Measurements from ENCODE around the gene RDH12. TPM values are rescaled to one million over a fixed set of nuclear protein-coding genes. Genes with fewer than 3 reads are reported as not detected.

RDH12 gene
- total RNA-seq, 1 donor from 2014 or later = 1.7 TPM

- peaks cover 12% of the 10 kb centered on the region for H3K36me3 Mint-ChIP-seq (ENCODE audit: insufficient read depth)
- no peak for TF ChIP-seq CTCF (IDR thresholded peaks at IDR 0.05; ENCODE audit: unreplicated experiment)
- H3K27ac Mint-ChIP-seq = no peak overlapping the region
Observed at GRCh38 chr14:67759916-67760315, 58.2 kb downstream of the RDH12 start.

GRCh38 chr14:67762051-67762450 is 60.4 kb downstream of the RDH12 start:
- peaks cover 15% of the 10 kb centered on the region for H3K4me1 Mint-ChIP-seq (ENCODE audit: low read depth)
- no peak for TF ChIP-seq CTCF (IDR thresholded peaks at IDR 0.05; ENCODE audit: unreplicated experiment)
- no peak overlapping the region for H3K4me3 Mint-ChIP-seq (ENCODE audit: low read depth)
- H3K27me3 Mint-ChIP-seq = no peaks in the 10 kb centered on the region
- peaks cover 10% of the 10 kb centered on the region for H3K36me3 Mint-ChIP-seq (ENCODE audit: insufficient read depth)
- DNase-seq (ENCODE audit: low spot score, unreplicated experiment) = no peak
- no peaks in the 10 kb centered on the region for H3K9me3 Mint-ChIP-seq (ENCODE audit: low read depth)
- H3K27ac Mint-ChIP-seq = no peak overlapping the region

More at GRCh38 chr14:67759916-67760315, 58.2 kb downstream of the RDH12 start:
- no peaks in the 10 kb centered on the region for H3K9me3 Mint-ChIP-seq (ENCODE audit: low read depth)
- H3K27me3 Mint-ChIP-seq = no peaks in the 10 kb centered on the region
- H3K4me1 Mint-ChIP-seq (ENCODE audit: low read depth) = peaks cover 3% of the 10 kb centered on the region
- H3K4me3 Mint-ChIP-seq (ENCODE audit: low read depth) = no peak overlapping the region
- DNase-seq (ENCODE audit: low spot score, unreplicated experiment) = no peak

- no peak for TF ChIP-seq CTCF (IDR thresholded peaks at IDR 0.05; ENCODE audit: unreplicated experiment)
- H3K27me3 Mint-ChIP-seq = no peaks in the 10 kb centered on the region
- H3K27ac Mint-ChIP-seq = no peak overlapping the region
- no peak for DNase-seq (ENCODE audit: low spot score, unreplicated experiment)
- H3K4me1 Mint-ChIP-seq (ENCODE audit: low read depth) = peaks cover 15% of the 10 kb centered on the region
- peaks cover 11% of the 10 kb centered on the region for H3K36me3 Mint-ChIP-seq (ENCODE audit: insufficient read depth)
- H3K9me3 Mint-ChIP-seq (ENCODE audit: low read depth) = no peaks in the 10 kb centered on the region
- no peak overlapping the region for H3K4me3 Mint-ChIP-seq (ENCODE audit: low read depth)
Observed at GRCh38 chr14:67763158-67763822, 61.6 kb downstream of the RDH12 start.

- Mint-ChIP-seq H3K36me3 (ENCODE audit: insufficient read depth) (peaks cover 14% of the 10 kb centered on the region), H3K9me3 (ENCODE audit: low read depth) (no peaks in the 10 kb centered on the region), H3K27ac (no peak overlapping the region), H3K4me3 (ENCODE audit: low read depth) (no peak overlapping the region), H3K4me1 (ENCODE audit: low read depth) (peaks cover 17% of the 10 kb centered on the region), H3K27me3 (no peaks in the 10 kb centered on the region)
- TF ChIP-seq CTCF (IDR thresholded peaks at IDR 0.05; ENCODE audit: unreplicated experiment) = no peak
- no peak for DNase-seq (ENCODE audit: low spot score, unreplicated experiment)
Observed at GRCh38 chr14:67764496-67764895, 62.8 kb downstream of the RDH12 start.

- Mint-ChIP-seq H3K36me3 (ENCODE audit: insufficient read depth) (peaks cover 15% of the 10 kb centered on the region), H3K9me3 (ENCODE audit: low read depth) (no peaks in the 10 kb centered on the region), H3K4me3 (ENCODE audit: low read depth) (no peak overlapping the region), H3K27me3 (no peaks in the 10 kb centered on the region), H3K27ac (peak overlapping the region; percentile 80), H3K4me1 (ENCODE audit: low read depth) (peaks cover 17% of the 10 kb centered on the region)
- TF ChIP-seq CTCF (IDR thresholded peaks at IDR 0.05; ENCODE audit: unreplicated experiment) = no peak
- DNase-seq (ENCODE audit: low spot score, unreplicated experiment) = no peak
Observed at GRCh38 chr14:67765192-67765834, 63.6 kb downstream of the RDH12 start.
